HepG2 (cell line): Measurements from ENCODE around the gene AMOTL1. TPM values are rescaled to one million over a fixed set of nuclear protein-coding genes. Genes with fewer than 3 reads are reported as not detected.
"Not testable (repeated sequence)": the region's sequence is repeated elsewhere in the genome, so short reads cannot be mapped to it uniquely, and the experiment has no call there.

Source experiments
- ATAC-seq: fragments of 200-7000 bp; cut with Tn5 transposase; 3 replicates; pipeline ENCODE4 v1.9.1; 2020; ENCODE audit warnings: mild to moderate bottlenecking, moderate library complexity
- BruUV-seq: library from RNA; stranded (reverse); fragments of 400-500 nt; replicated peaks from 2 replicates; lab custom pipeline; 2021; lab: Mats Ljungman, UMichigan
- CTCF ChIA-PET: fragments of 300-600 bp; formaldehyde crosslinking; extraction: SDS; loops from one replicate; lab custom pipeline; 2021; ENCODE audit warnings: low total read pairs, inconsistent platforms, low intra/inter-chr PET ratio; lab: Yijun Ruan, JAX
- POLR2A ChIA-PET: fragments of 350-600 bp; sonication (Branson Sonifier 250); formaldehyde crosslinking; loops from one replicate; lab custom pipeline; 2020; ENCODE audit warnings: antibody characterized with exemption, inconsistent platforms; lab: Yijun Ruan, JAX
- DNase-seq: peaks from one replicate; pipeline ENCODE4 v3.0.0-alpha.2; 2015; ENCODE audit warnings: low spot score
- FAIRE-seq: peaks from 3 replicates; lab custom pipeline; 2011; peaks lifted over from hg19 to GRCh38; lab: Jason Lieb, UNC
- H2AFZ ChIP-seq: one replicate; pipeline ENCODE4 v1.6.1; 2011; ENCODE audit warnings: low read length, inconsistent platforms
- H3K27ac ChIP-seq: fragments of 300-600 bp; 3 replicates; pipeline ENCODE4 v1.8.0; 2011; ENCODE audit warnings: mixed run types, mild to moderate bottlenecking, mixed read lengths, low read length, inconsistent platforms; ENCODE audit not compliant: insufficient read depth; ENCODE audit errors: extremely low read length
- H3K27me3 ChIP-seq, 2 experiments: fragments of 200-600 bp in 1 of 2; 2 replicates in 1 of 2; 3 replicates in 1 of 2; pipeline versions ENCODE4 v1.6.0 to v1.8.0; 2011; ENCODE audit warnings: low read length in 2 of 2, mild to moderate bottlenecking in 2 of 2, moderate library complexity in 2 of 2, inconsistent platforms in 1 of 2; ENCODE audit not compliant: insufficient read depth in 2 of 2, control insufficient read depth in 1 of 2
- H3K36me3 ChIP-seq, 2 experiments: fragments of 200-600 bp in 1 of 2; replicated peaks in 1 of 2; 2 replicates in 1 of 2; 3 replicates in 1 of 2; pipeline versions ENCODE4 v1.5.1 to v1.8.0; 2011; ENCODE audit warnings: low read length in 2 of 2, inconsistent platforms in 1 of 2; ENCODE audit not compliant: insufficient read depth in 2 of 2, control insufficient read depth in 1 of 2
- H3K4me1 ChIP-seq: 2 replicates; pipeline ENCODE4 v1.5.1; 2012; ENCODE audit warnings: low read length, inconsistent platforms; ENCODE audit not compliant: insufficient read depth
- H3K4me2 ChIP-seq: 2 replicates; pipeline ENCODE4 v1.6.0; 2011; ENCODE audit warnings: low read depth, low read length, inconsistent platforms
- H3K4me3 ChIP-seq, 3 experiments: fragments of 200-600 bp in 1 of 3; sonication (generic), shearing (Covaris generic) in 1 of 3; replicated peaks in 1 of 3; 2 replicates each; pipeline ENCODE4 v1.5.1; 2011 to 2016; ENCODE audit warnings: low read length in 3 of 3, inconsistent platforms in 2 of 3, low read depth in 2 of 3, mild to moderate bottlenecking in 2 of 3, control low read depth in 1 of 3, mixed read lengths in 1 of 3; ENCODE audit not compliant: insufficient read depth in 1 of 3
- H3K79me2 ChIP-seq: one replicate; pipeline ENCODE4 v1.6.1; 2011; ENCODE audit warnings: low read length, inconsistent platforms; ENCODE audit not compliant: insufficient read depth
- H3K9ac ChIP-seq: 2 replicates; pipeline ENCODE4 v1.6.0; 2011; ENCODE audit warnings: mild to moderate bottlenecking, low read depth, low read length, inconsistent platforms; ENCODE audit not compliant: insufficient read depth
- H3K9me3 ChIP-seq: 2 replicates; pipeline ENCODE4 v1.5.1; 2012; ENCODE audit warnings: mild to moderate bottlenecking, low read length
- H4K20me1 ChIP-seq: 2 replicates; pipeline ENCODE4 v1.6.0; 2011; ENCODE audit warnings: inconsistent platforms, mild to moderate bottlenecking, low read length, moderate library complexity; ENCODE audit not compliant: insufficient read depth
- FOXA1 ChIP-seq, 2 experiments: fragments of 450-650 bp in 1 of 2; sonication (generic) in 1 of 2; formaldehyde crosslinking in 1 of 2; IDR thresholded peaks; 2 replicates each; pipeline versions ENCODE4 v1.4.0 to v1.6.1; 2016 to 2020; ENCODE audit warnings: missing genetic modification reagents in 1 of 2
- FOXO1 ChIP-seq: sonication (generic); formaldehyde crosslinking; IDR thresholded peaks from 2 replicates; pipeline ENCODE4 v1.4.0; 2020; ENCODE audit warnings: missing genetic modification reagents
- MTA1 ChIP-seq: sonication (generic); formaldehyde crosslinking; IDR thresholded peaks from 2 replicates; pipeline ENCODE4 v1.4.0; 2020; ENCODE audit warnings: missing genetic modification reagents, mild to moderate bottlenecking, borderline replicate concordance
- STAT6 ChIP-seq: sonication (generic); formaldehyde crosslinking; IDR thresholded peaks from 2 replicates; pipeline ENCODE4 v1.4.0; 2020; ENCODE audit warnings: missing genetic modification reagents, mild to moderate bottlenecking, borderline replicate concordance
- ZNF883 ChIP-seq: sonication (generic); formaldehyde crosslinking; IDR thresholded peaks from 2 replicates; pipeline ENCODE4 v1.5.1; 2020; ENCODE audit warnings: mild to moderate bottlenecking, missing genetic modification reagents; ENCODE audit errors: not compliant biosample characterization
- WGBS: methylation state at CpG from one replicate; pipeline ENCODE4 v1.1.6; 2017; ENCODE audit warnings: low lambda C conversion rate; 5-methylcytosine and 5-hydroxymethylcytosine counted together
- in situ Hi-C: cut with HindIII; loops from 2 replicates; pipeline ENCODE4 v1.10.0; 2017; ENCODE audit warnings: low pct_unique_long_range_greater_than_20kb; ENCODE audit not compliant: extremely low pct_ligation_motif_present
- intact Hi-C: fragments of 100-400 bp; cut with micrococcal nuclease; formaldehyde crosslinking; loops from one replicate; pipeline ENCODE4 v1.10.0; 2022; ENCODE audit not compliant: unreplicated experiment
- polyA plus RNA-seq, 8 experiments: library from polyadenylated mRNA; depleted of rRNA in 3 of 8; stranded (reverse) in 7 of 8; unstranded in 1 of 8; fragments of >200 nt; fragmentation: Illumina TruSeq in 4 of 8; extraction: Trizol in 4 of 8; gene quantifications; 2 replicates each; pipeline versions ENCODE4 v1.2.1 to v1.2.3, GENCODE V29; 2011 to 2016; ENCODE audit warnings: low read depth in 4 of 8, missing spikeins in 1 of 8, mixed read lengths in 1 of 8; ENCODE audit not compliant: insufficient read depth in 1 of 8
- total RNA-seq, 5 experiments: library from RNA; depleted of rRNA; stranded (reverse); fragments of >200 nt; fragmentation: Illumina TruSeq; extraction: Trizol; gene quantifications; 2 replicates each; pipeline ENCODE4 v1.2.3, GENCODE V29; 2016; ENCODE audit warnings: low read depth in 1 of 5

Gene AMOTL1
- total and polyA plus RNA-seq, 2 of the 13 experiments (the other 11 are each of a cell fraction or from before 2014, with no cell fraction given), result 0.01 to 0.20 TPM

GRCh38 chr11:94912806-94913205 is 144.7 kb downstream of the AMOTL1 start (continued):
- TF ChIP-seq STAT6 (CRISPR knock-in tag) (no peak), ZNF883 (no peak), MTA1 (CRISPR knock-in tag) (no peak), FOXA1 (IDR thresholded peaks at IDR 0.05) (no peak), FOXA1 (CRISPR knock-in tag; IDR thresholded peaks at IDR 0.05) (no peak), FOXO1 (CRISPR knock-in tag) (no peak)

- in situ Hi-C loops, H3K9ac ChIP-seq, H3K4me1 ChIP-seq, H2AFZ ChIP-seq, H4K20me1 ChIP-seq, H3K4me3 ChIP-seq, BruUV-seq, ATAC-seq, H3K4me2 ChIP-seq, H3K79me2 ChIP-seq, CTCF ChIA-PET, H3K27me3 ChIP-seq, intact Hi-C loops, H3K9me3 ChIP-seq, POLR2A ChIA-PET, DNase-seq, H3K27ac ChIP-seq, FAIRE-seq, H3K36me3 ChIP-seq: not testable (repeated sequence)
- 3% methylated on average over 2 of the region's 2 CpGs for WGBS
Observed at GRCh38 chr11:94913718-94914394, 145.7 kb downstream of the AMOTL1 start.
